ENCODE data around the gene SPIRE1.
"Not testable (repeated sequence)": the region's sequence is repeated elsewhere in the genome, so short reads cannot be mapped to it uniquely, and the experiment has no call there.

Gene SPIRE1

DNA sequence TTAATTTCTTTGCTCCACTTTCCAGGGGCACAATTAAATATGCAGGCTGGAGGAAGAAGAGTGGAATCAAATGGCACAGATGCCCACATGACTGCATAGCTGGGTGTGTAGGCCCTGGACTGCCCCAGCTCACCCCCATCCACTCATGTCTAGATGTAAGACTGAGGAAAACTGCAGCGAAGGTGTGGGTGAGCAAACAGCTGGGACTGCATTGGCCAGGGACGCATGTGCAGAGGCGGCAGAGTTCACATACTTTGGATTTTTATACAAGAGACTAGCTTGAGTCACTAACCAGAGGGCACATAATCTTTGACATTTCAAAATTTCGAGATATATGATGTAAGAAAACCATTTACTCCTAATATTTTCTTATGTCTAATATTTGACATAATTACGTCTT lies 60.1 kb downstream of the SPIRE1 start:
- DNase-seq, result peak; percentile 45

GRCh38 chr18:12595571-12596255 lies 62.2 kb downstream of the SPIRE1 start:
- no peak for DNase-seq

DNA sequence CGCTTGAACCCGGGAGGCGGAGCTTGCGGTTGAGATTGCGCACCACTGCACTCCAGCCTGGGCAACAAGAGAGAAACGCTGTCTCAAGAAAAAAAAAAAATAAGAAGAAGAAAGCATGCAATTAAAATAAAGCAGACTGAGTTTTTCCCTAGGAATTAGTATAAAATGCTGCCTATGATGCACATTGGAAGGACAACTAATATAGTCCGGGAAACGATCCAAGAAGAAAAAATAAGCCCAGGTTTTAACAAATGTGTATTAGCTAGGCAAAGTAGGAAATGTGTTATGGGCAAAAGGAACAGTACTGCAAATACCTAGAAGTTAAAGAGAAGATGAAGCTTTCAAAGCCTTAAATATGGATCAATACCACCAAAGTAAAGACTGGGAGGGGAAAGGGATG lies 64.0 kb downstream of the SPIRE1 start:
- no peak for DNase-seq

GRCh38 chr18:12592597-12593127 lies 65.2 kb downstream of the SPIRE1 start:
- DNase-seq, result no peak

DNA sequence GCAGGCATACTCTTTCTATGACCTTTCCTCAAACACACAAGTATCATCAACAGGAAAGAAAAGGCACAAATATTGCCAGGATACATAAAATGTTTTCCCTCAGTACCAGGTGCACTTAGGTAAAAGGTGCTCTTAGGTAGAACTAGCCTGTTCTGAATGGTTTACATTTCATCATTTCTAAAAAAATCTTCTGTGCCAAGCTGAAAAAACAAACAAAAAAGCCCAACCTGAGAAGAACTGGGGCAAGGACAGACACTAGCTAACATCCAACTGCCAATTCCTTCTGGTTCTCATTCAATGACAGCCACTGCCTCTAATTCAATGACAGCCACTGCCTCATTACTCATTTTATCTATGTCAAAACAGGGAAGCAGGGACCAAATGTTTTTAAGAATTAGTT lies 68.5 kb downstream of the SPIRE1 start:
- DNase-seq, result no peak

DNA sequence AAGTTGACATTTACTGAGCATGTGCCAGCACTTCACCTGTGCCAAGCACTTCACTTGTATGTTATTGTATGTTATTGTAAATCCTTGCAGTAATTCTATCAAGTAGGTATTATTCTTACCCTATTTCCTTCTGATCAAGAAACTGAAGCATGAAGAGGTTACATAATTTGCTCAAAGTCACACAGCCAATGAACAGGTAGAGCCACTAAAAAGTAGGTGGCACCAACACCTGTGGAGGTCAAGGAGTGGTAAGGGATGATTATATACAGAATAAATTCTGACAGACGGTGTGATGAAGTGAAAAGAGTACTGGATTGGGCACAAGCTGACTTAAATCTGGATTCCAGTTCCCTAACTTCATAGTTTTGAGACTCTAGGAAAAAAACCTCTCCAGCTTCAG lies 71.0 kb downstream of the SPIRE1 start:
- no peak for DNase-seq

GRCh38 chr18:12585218-12585617 lies 72.7 kb downstream of the SPIRE1 start:
- DNase-seq, result no peak

DNA sequence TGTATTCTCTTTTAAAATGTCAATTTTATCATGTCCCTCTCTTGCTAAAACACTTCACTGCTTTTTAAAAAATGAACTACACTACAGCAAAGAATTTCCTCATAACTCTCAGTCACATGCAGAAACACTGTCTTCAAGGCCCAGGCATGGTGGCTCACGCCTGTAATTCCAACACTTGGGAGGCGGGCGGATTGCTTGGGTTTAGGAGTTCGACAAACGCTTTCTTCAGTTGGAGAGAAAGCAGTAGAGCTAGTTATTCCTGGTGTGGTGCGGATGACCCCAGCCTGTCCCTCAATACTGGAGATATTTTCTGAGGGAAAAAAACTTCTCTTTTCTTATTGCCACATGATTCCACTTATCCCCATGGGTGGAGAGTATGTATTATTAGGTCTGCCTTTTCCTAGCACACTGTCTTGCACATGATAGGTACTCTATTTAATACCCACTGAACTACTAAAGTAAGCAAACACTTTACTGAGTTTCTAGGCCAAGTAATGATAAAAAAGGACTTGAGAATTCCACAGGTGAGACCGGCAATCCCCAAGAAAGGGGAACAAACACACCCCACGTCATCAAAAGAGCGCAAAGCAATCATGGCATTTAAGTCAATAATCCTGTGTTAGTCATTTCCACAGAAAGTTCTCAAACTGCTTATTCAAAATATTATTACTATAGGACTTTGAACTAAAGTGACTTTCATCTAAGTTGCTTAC lies 77.1 kb downstream of the SPIRE1 start:
- no peak for DNase-seq

- no peak for DNase-seq
Observed at GRCh38 chr18:12579775-12580174, 78.1 kb downstream of the SPIRE1 start.

DNA sequence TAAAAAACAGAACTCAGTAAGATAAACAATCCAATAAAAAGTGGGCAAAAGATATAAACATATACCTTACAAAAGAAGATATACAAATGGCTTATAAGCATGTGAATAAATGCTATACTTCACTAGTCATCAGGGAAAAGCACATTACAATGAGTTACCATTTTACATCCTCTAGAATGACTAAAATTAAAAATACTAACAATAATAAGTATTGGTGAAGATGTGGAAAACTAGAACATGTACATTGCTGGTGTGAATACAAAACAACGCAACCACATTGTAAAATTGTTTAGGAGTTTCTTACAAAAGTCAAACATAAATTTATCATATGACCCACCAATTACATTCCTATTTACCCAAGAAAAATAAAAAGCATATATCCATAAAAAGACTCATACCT lies 80.1 kb downstream of the SPIRE1 start:
- no peak for DNase-seq

DNA sequence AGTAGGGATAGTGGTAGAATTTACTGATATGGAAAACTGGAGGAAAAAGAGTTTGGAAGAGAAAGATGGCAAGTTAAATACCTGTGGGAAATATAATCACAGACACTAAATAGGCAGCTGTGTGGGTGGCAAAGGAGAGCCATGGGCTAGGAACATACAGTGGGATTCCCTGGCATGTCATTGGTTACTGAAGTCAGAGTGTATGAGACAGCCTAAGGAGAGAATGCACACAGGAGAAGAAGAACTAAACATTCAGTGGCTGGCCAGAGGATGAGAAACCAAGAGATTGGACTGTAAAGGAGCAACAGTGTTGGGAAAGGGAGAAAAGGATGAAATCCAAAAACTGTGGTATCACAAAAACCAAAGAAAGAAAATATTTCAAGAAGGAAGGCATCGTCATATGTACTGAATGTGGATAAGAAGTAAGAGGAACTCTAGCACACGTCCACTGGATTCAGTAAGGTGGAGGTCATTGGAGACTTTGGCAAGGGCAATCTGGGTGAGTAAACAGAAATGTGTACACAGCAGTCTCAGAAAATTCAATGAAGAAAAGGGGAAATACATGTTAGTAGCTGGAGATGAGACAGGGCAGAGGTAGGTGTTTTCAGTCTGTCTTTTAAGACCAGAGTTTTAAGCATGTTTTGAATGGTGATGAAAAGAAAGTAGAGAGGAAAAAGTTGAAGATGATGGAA lies 83.3 kb downstream of the SPIRE1 start:
- no peak for DNase-seq

DNA sequence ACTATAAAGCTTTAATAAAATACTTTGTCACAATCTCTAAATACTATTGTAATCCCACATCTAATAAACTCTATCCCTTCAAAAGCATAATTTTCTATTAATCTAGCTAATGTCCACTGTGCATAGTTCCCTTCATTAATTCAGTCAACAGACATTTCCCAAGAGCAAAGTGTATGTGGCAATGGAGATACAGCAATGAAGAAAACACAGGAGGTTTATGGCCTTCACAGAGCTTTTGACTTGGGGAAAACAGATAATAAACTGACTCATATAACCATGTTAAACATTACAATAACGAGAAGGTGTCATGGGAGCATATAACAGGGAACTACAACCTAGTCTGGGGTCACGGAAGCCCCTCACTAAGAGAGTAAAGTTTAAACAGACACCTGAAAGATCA lies 86.3 kb downstream of the SPIRE1 start:
- DNase-seq, result no peak

DNA sequence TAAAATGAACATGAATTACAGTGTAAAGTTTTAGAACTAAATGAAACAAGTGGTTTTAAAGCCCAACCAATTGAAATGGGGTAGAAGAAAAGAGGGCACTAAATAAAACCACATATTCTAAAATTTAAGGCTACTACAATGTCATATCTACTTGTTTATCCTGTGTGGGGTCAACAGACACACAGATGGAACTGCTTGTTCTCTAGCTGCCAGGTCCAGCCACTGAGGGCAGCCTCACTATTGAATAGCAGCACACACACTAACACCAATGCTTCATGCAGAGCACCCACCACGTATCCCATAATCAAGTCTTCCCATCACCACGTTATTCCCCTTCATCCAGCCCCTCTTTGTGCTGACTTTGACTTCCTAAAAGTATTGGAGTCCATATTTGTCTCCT lies 88.1 kb downstream of the SPIRE1 start:
- DNase-seq, result no peak

GRCh38 chr18:12567849-12568248 lies 90.1 kb downstream of the SPIRE1 start:
- no peak for DNase-seq

GRCh38 chr18:12564861-12565260 lies 93.0 kb downstream of the SPIRE1 start:
- no peak for DNase-seq

DNA sequence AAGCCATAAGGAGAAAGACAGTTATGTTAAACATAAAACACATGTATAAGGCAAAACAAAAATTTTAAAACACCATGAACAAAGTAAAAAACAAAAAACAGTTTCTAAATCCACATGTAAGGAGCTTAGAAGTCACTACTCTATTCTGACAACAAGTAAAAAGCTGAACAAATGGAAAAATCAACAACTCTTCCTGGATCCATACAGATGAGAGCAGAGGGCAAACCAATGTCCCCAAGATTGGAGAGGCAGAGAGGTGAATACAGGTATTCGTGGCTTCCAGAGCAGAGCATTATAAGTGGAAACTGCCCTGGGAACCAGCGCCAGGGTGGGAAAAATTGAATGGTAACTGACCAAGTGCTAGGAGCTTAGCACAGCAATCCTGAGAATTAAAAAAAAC lies 93.5 kb downstream of the SPIRE1 start:
- no peak for DNase-seq

- not testable (repeated sequence) for DNase-seq
Observed at GRCh38 chr18:12560600-12560999, 97.3 kb downstream of the SPIRE1 start.

- no peak for DNase-seq
Observed at GRCh38 chr18:12559319-12559718, 98.6 kb downstream of the SPIRE1 start.

DNA sequence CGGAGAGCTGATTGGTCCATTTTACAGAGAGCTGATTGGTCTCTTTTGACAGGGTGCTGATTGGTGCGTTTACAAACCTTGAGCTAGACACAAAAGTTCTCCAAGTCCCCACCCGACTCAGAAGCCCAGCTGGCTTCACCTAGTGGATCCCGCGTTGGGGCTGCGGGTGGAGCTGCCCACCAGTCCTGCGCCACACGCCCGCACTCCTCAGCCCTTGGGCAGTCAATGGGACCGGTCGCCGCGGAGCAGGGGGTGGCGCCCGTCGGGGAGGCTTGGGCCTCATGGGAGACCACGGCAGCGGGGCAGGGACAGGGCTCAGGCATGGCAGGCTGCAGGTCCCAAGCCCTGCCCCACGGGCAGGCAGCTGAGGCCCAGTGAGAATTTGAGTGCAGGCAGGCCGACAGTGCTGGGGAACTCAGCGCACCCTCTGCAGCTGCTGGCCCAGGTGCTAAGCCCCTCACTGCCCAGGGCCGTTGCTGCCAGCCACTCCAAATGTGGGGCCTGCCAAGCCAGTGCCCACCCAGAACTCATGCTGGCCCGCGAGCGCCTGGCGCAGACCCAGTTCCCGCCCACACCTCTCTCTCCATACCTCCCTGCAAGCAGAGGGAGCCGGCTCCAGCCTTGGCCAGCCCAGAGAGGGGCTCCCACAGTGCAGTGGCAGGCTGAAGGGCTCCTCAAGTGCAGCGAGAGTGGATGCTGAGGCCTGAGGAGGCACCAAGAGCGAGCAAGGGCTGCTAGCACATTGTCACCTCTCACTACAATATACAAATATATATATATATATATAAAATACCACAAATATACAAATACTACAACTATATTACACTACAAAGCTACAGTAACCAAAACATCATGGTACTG lies 100.7 kb downstream of the SPIRE1 start:
- DNase-seq, result no peak

- DNase-seq, result no peak
Observed at GRCh38 chr18:12554796-12555388, 103.0 kb downstream of the SPIRE1 start.

DNA sequence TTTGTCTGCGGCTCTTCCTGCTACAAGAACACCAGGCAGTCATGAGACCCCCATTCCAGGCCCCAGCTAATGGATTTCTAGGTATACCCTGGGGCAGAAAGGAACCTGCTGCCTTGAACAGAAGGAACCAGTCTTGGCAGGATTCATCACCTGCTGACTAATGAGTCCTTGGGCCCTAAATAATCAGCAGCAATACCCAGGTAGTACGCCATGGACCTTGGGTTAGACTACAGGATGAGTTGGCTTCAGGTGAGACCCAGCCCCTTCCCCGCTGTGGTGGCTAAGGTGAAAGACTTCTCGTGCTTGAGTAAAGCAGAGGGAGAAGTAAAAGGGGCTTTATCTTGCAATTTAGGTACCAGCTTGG lies 105.0 kb downstream of the SPIRE1 start:
- no peak for DNase-seq
